Femur (tissue), 1 donor: ENCODE measurements around the gene CTBP2.

Source experiments
- DNase-seq: peaks from one replicate; pipeline ENCODE4 v3.0.0-alpha.2; 2017

CTBP2 gene

DNA sequence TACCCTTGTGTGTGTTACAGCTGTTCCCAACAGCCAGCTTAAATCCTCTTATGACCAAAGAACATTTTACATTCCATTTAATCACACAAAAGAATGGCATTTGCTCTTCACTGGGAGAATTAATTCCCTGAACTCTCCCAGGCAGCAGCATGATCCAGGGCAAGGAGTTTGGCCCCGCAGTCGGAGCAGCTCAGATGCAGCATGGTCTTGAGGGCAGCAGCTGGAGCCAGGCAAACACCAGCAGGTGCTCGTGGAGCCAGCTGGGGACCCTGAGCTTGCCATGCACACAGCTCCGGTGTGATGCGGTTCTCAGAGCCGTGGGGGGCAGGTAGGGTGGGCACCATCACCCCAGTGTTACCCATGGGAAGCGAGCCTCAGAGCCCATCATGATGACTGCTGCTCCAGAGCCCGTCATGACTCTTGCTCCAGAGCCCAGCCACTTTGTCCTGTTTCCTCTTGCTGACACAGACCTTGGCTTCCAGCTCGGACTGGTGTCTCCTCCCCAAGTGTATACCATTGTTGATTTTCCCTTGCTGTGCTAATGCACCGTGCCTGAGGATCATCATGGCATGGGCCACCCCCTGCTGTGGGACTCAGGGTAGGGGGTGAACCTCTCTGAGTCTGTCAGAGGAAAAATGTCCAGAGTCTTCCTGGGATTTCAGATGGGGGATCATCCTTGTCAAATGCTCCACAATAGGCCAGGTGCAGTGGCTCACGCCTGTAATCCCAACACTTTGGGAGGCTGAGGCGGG lies 142.6 kb downstream of the CTBP2 start:
- no peak for DNase-seq

DNA sequence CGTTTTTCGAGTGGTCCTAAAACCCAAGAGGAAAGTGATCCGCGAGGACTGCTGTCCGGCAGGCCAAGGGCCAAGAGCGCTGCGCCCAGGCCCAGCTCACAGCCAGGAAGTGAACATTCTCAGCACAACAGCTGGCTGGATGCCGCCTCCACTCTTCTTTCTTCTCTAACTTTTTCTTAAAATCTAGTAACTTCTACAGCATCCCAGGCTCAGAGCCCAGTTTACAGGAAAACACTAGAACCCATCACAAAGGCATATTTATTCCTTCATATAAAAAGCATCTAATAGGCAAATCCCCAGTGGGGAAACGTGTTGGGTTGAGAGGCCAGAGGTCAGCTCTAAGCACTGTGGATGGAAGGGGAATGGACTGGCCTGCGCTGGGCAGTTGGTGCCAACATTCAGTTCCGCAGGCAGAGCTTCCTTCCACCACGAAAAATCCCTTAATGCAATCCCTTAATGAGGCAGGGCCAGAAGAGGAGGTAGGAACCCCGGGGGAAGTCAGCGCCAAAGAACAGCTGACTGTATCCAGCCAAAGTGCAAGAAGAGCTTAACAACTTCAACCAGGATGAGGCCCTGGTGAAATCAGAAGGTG lies 143.7 kb downstream of the CTBP2 start:
- DNase-seq, result peak; percentile 77

DNA sequence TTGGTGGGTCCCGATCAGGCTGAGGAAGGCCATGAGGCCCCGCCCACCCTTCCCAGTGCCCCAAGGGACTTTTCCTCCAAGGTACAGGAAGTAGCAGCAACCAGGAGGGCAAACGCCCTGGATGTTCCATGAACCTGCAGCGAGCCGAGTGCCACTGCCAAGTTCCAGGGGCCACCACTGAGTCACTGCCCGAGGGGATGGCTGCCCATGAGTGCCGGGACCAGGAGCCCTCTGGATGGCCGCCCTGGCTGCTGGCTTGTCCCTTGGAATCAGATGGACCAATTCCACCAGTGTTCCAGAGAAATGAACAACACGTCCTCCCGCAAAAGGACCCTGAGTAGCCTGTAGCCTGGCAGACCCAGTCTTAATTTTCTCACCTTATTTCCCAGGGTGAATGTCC lies 144.2 kb downstream of the CTBP2 start:
- no peak for DNase-seq

DNA sequence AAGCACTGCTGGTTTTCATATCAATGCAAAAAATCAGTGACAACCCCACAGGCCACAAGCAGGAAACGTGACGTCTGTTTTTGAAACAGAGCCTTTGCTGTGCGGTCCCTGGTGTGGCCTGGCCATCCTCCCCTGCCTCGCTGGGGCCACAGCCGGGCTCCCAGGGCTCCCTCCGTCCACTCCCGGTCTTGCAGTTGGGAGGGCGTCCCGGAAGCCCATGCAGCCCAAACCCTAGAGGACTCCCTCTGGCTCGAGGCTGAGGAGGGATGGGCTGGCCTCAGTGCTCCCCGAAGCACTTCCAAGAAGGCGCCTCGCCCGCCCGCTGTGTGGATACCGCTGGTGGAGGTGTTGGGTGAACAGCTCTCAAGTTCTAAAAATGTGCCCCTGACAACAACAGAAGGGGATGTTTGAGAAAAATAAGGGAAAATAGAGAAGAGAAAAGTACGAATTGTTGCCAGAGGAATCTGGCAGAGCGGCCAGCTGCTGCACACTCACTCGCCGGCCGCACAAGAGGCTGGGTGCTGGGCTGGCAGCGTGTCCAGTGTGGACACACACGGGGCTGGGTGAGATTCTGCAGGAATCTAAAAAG lies 144.9 kb downstream of the CTBP2 start:
- DNase-seq, result peak; percentile 52

- DNase-seq, result no peak
Observed at GRCh38 chr10:125014836-125015355, 145.5 kb downstream of the CTBP2 start.

DNA sequence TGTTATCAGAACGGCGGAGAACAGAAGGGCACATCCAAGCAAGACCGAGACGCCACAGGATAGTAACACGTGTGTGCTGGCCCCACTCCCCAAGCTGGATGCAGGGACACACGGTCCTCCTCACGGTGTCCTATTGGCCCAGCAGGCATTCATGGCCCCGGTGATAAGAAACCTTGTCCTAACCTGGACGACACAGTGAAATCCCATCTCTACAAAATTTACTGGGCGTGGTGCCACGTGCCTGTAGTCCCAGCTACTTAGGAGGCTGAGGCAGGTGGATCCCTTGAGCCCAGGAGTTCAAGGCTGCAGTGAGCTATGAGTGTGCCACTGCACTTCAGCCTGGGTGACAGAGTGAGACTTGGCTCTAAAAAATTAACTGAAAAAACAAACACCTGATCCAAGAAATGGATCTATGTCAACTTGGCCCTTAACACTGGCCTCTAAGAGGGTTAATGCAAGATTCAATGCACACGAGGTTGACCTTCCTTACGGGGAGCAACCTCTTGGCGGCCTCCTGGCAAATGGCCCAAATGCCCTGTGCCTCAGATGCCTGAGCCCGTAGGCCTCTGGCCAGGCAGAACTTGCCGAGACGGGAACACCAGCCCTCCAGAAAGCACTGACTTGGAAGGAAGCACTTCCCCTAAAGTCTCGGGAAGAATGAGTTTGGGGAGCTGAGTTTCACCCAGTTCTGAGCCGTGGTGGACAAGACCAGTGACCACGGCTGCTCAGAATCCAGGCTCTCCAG lies 146.1 kb downstream of the CTBP2 start:
- DNase-seq, result no peak

DNA sequence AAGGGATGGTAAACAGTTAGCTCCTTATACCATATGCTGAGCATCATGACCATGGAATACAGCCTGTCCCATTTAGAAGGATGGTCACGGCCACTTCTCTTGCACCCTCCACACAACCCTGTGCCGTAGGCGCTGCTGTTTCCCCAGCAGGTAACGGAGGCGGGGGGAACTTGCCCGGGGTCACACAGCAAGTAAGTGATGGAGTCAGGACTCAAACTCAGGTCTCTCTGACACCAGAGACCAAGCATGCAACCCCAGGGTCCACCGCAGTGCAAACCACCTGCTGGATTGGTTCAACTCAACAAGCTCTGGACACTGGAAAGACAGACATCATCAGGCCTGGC lies 146.9 kb downstream of the CTBP2 start:
- DNase-seq, result no peak

GRCh38 chr10:125012851-125013528 lies 147.4 kb downstream of the CTBP2 start:
- no peak for DNase-seq

DNA sequence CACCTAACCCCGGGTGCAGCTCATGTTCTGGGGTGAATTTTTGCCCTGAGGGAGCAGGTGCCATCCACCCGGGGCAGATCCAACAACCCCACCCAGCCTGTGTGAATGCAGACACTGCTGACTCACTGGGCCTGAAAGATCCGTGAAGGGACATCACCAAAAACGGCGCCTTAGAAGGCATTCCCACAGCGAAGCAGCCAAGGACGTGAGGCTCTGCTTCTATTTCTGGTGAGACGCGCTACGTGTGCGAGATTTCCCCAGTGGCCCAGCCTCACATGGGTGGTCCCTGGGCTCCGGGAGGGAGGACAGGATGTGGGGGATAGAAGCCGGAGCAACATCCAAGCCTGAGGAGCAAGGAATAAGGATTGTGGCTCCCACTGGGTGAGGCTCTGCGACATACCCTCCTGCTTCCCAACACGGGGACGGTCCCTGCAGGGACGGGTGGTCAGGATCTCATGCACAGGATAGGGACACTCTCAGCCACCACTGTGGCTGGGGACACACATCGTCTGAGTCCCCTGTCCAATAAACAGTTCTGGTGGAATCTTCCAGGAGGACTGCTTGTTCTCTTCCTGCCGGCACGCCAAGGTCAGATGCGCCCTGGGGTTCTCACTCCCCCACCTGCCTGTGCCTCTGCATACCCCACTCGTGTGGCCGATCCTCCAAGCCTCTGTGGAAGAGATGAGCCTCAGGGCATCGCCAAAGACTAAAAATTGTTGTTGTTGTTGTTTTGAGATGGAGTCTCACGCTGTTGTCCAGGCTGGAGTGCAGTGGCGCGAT lies 148.2 kb downstream of the CTBP2 start:
- DNase-seq, result no peak

GRCh38 chr10:125011171-125011925 lies 149.0 kb downstream of the CTBP2 start:
- no peak for DNase-seq

DNA sequence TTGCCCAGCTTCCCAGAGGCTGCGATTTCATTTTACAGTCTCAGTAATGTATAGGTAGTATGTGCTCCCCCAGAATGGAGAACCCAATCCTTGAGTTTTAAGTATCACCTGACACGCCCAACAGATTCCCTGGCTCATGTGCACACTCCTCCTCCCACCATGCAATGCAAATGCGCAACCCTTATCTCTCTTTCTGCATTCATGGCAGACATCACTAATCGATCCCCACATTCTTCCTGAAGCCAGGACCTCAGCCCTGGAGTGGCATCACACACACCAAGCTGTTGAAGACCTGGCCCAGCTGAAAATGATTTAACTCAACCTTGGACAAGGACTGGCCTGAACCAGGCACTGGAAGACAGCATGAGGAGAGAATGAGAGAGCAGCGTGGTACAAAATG lies 150.0 kb downstream of the CTBP2 start:
- DNase-seq, result no peak

- DNase-seq, result no peak
Observed at GRCh38 chr10:125009661-125010161, 150.7 kb downstream of the CTBP2 start.

- no peak for DNase-seq
Observed at GRCh38 chr10:125008689-125009638, 151.4 kb downstream of the CTBP2 start.

DNA sequence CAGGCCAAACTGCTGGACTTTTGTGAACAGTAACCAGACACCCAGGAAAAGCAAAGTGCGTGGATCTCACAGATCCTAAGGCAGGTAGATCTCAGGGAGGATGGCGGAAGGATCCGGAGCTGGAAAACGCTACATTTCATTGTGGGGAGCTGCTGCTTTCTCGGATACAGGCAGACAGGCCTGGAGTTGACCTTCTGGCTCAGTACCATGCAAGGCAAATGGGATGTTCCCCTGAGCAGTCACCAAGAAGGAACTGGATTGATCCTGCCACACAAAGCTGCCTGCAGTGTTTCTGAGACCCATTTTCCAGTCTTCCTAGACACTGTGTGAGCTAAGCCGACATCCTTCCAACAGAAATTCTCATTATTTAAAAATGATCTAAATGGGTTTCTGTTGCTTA lies 152.9 kb downstream of the CTBP2 start:
- no peak for DNase-seq

DNA sequence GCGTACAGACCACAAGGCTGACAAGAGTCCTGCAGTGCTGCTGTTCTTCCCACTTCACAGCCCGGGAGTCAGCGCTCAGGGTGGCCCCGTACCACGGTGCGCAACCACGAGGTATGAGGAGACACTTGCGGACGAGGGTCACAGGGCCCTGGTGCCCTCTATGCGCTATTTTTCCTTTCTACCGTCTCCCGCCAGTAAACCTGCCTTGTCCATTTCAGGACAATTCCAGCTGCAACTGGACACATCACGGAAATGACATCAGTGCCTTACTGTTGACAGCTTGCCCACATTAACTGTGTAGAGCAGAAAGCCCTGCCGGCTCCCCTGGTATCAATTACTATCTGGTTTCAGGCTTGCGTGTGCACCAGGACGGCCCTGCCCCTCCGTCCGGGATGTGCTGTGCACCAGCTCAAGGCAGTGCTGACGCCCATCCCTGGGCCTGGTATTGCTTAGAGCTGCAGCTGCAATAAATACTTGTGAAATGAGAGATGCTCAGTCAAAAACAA lies 153.4 kb downstream of the CTBP2 start:
- peak; percentile 59 for DNase-seq

DNA sequence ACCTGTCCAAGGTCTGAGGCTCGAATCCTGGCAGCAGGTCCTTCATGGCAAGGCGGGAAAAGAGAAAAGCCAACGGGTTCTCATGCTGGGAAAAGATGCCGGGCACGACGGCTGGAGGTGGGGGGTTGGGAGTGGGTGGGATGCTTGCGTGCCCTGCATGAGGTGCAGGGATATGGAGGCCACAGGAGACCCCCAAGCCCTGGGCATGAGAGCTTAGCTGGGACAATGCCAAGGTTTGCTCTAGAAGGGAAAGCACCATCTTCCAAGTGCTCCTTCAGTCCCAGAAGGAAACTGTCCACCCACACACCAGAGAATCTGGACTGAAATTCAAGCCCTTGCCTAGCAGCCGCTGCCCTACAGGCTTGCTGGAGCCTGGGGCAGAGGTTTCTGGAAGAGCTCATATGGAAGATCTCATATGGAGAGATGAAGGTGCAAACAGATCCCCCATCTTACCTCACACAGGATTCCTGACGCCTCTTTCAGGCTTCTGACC lies 154.1 kb downstream of the CTBP2 start:
- peak; percentile 12 for DNase-seq

- peak; percentile 17 for DNase-seq
Observed at GRCh38 chr10:125005312-125006187, 154.8 kb downstream of the CTBP2 start.

- DNase-seq, result peak; percentile 15
Observed at GRCh38 chr10:125004571-125005311, 155.6 kb downstream of the CTBP2 start.
